Gastroesophageal sphincter (tissue), 4 donors: ENCODE measurements around the gene STARD13. TPM values are rescaled to one million over a fixed set of nuclear protein-coding genes. Genes with fewer than 3 reads are reported as not detected.

Source experiments
- ATAC-seq: fragments of 150-250 bp; one replicate; pipeline ENCODE4 v1.9.1; 2016; ENCODE audit warnings: mild to moderate bottlenecking, moderate library complexity
- H3K27ac ChIP-seq, 4 donors: fragments of 200-600 bp; sonication (generic) in 3 of 4; 1 replicate in 3 of 4; 2 replicates in 1 of 4; pipeline ENCODE4 v1.5.1; 2016 to 2019
- H3K27me3 ChIP-seq: fragments of 200-600 bp; sonication (generic); one replicate; pipeline ENCODE4 v1.5.1; 2019
- H3K36me3 ChIP-seq, 2 donors: fragments of 200-600 bp; sonication (generic); one replicate each; pipeline ENCODE4 v1.5.1; 2019; ENCODE audit warnings: control low read depth in 1 of 2
- H3K4me1 ChIP-seq, 3 donors: fragments of 200-600 bp; sonication (generic); 1 replicate in 2 of 3; 2 replicates in 1 of 3; pipeline ENCODE4 v1.5.1; 2016 to 2019; ENCODE audit warnings: control low read depth in 2 of 3
- H3K4me3 ChIP-seq, 2 donors: fragments of 200-600 bp; sonication (generic); one replicate each; pipeline ENCODE4 v1.5.1; 2019; ENCODE audit warnings: mild to moderate bottlenecking in 1 of 2, moderate library complexity in 1 of 2
- H3K9me3 ChIP-seq, 3 donors: fragments of 200-600 bp; sonication (generic); one replicate each; pipeline ENCODE4 v1.5.1; 2017 to 2019; ENCODE audit warnings: control low read depth in 2 of 3
- CTCF ChIP-seq, 4 experiments: fragments of 200-600 bp in 2 of 4; fragments of 450-650 bp in 2 of 4; sonication (generic) in 1 of 4; IDR thresholded peaks; one replicate each; pipeline ENCODE4 v1.5.1; 2017 to 2019; ENCODE audit warnings: antibody characterized with exemption in 4 of 4, mild to moderate bottlenecking in 2 of 4, moderate library complexity in 2 of 4
- EP300 ChIP-seq: sonication (generic); formaldehyde crosslinking; IDR thresholded peaks from one replicate; pipeline ENCODE4 v1.6.1; 2017; ENCODE audit warnings: antibody characterized with exemption, mild to moderate bottlenecking
- POLR2A ChIP-seq, 2 donors: fragments of 450-650 bp; IDR thresholded peaks; one replicate each; pipeline ENCODE4 v1.6.1; 2017; ENCODE audit warnings: antibody characterized with exemption in 2 of 2, mild to moderate bottlenecking in 2 of 2, moderate library complexity in 1 of 2
- POLR2AphosphoS5 ChIP-seq: sonication (generic); formaldehyde crosslinking; IDR thresholded peaks from one replicate; pipeline ENCODE4 v1.6.1; 2017; ENCODE audit warnings: antibody characterized with exemption
- WGBS, 2 donors: methylation state at CpG; one replicate each; pipeline ENCODE4 v1.1.5; 2018; ENCODE audit warnings: low coverage in 1 of 2; 5-methylcytosine and 5-hydroxymethylcytosine counted together
- total RNA-seq, 4 donors: library from RNA; depleted of rRNA; stranded (reverse); fragments of >200 nt; gene quantifications; one replicate each; pipeline ENCODE4 v1.1.0, GENCODE V29; 2016

STARD13 gene
- total RNA-seq, 4 donors from 2014 or later, result 46.2 to 63.3 (median 49.3) TPM

GRCh38 chr13:33224191-33224590, 61.4 kb downstream of the STARD13 start:
- no peak overlapping the region for H3K27ac ChIP-seq
- WGBS, 2 donors, result 100% methylated on average over 1 of the region's 1 CpG; no CpG with 5 or more reads in 1 of the 2 donors
- H3K4me1 ChIP-seq, result peaks cover 5 to 69% (median 12%) of the 10 kb centered on the region in 3 donors
- no peak overlapping the region for H3K4me3 ChIP-seq
- no peaks in the 10 kb centered on the region for H3K27me3 ChIP-seq
- no peak for ATAC-seq
- TF ChIP-seq CTCF (IDR thresholded peaks at IDR 0.05) (no peak), POLR2AphosphoS5 (no peak), POLR2A (IDR thresholded peaks at IDR 0.05) (no peak), EP300 (no peak)
- H3K36me3 ChIP-seq, result no peaks in the 10 kb centered on the region
- peaks cover 0 to 4% (median 0%) of the 10 kb centered on the region in 3 donors for H3K9me3 ChIP-seq

GRCh38 chr13:33219926-33220325, 65.6 kb downstream of the STARD13 start:
- peaks cover under 1 to 68% (median 10%) of the 10 kb centered on the region in 3 donors for H3K4me1 ChIP-seq
- WGBS, 2 donors, result 100% methylated on average over 1 of the region's 1 CpG
- no peaks in the 10 kb centered on the region for H3K36me3 ChIP-seq
- TF ChIP-seq EP300 (no peak), POLR2A (IDR thresholded peaks at IDR 0.05) (no peak), POLR2AphosphoS5 (no peak), CTCF (IDR thresholded peaks at IDR 0.05) (no peak)
- H3K4me3 ChIP-seq, result no peak overlapping the region
- no peaks in the 10 kb centered on the region for H3K27me3 ChIP-seq
- no peak overlapping the region for H3K27ac ChIP-seq
- no peak for ATAC-seq
- peaks cover 0 to 4% (median 0%) of the 10 kb centered on the region in 3 donors for H3K9me3 ChIP-seq

DNA sequence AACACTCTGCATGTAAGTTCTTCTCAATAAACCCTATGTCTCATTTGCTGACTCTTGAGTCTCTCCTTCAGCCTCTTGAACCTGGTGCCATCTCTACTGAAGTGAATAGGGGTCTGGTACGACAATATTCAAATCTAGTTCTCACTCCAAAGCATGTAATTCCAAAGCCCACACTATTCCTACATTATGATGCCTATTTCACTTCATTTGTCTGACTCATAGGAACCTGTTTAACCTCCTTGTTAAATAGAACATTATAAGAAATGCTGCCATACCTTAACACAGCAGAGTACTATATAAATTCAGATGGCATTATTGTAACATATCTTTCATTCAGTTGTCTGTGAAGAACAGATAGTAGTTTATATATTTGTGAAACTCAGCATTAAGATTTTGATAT, 67.1 kb downstream of the STARD13 start:
- 75 to 94% methylated on average over 1 of the region's 1 CpG for WGBS, 2 donors
- no peak for ATAC-seq
- no peaks in the 10 kb centered on the region for H3K9me3 ChIP-seq
- peak overlapping the region in 2 of 4 donors; percentile 12 to 14 for H3K27ac ChIP-seq
- TF ChIP-seq POLR2A (IDR thresholded peaks at IDR 0.05) (no peak), EP300 (no peak), POLR2AphosphoS5 (no peak), CTCF (IDR thresholded peaks at IDR 0.05) (no peak)
- H3K4me3 ChIP-seq, result no peak overlapping the region
- H3K27me3 ChIP-seq, result no peaks in the 10 kb centered on the region
- H3K4me1 ChIP-seq, result peaks cover 7 to 76% (median 23%) of the 10 kb centered on the region in 3 donors
- no peaks in the 10 kb centered on the region for H3K36me3 ChIP-seq

- Histone ChIP-seq H3K4me1 (peaks cover 9 to 76% (median 24%) of the 10 kb centered on the region in 3 donors), H3K27me3 (no peaks in the 10 kb centered on the region), H3K27ac (peak overlapping the region in 1 of 4 donors; percentile 14), H3K9me3 (no peaks in the 10 kb centered on the region), H3K36me3 (no peaks in the 10 kb centered on the region), H3K4me3 (no peak overlapping the region)
- no peak for TF ChIP-seq POLR2A (IDR thresholded peaks at IDR 0.05)
- TF ChIP-seq CTCF (IDR thresholded peaks at IDR 0.05), result no peak
- no peak for TF ChIP-seq EP300
- no peak for TF ChIP-seq POLR2AphosphoS5
- no peak for ATAC-seq
- 62 to 83% methylated on average over 4 of the region's 4 CpGs for WGBS, 2 donors
Observed at GRCh38 chr13:33218020-33218419, 67.5 kb downstream of the STARD13 start.

DNA sequence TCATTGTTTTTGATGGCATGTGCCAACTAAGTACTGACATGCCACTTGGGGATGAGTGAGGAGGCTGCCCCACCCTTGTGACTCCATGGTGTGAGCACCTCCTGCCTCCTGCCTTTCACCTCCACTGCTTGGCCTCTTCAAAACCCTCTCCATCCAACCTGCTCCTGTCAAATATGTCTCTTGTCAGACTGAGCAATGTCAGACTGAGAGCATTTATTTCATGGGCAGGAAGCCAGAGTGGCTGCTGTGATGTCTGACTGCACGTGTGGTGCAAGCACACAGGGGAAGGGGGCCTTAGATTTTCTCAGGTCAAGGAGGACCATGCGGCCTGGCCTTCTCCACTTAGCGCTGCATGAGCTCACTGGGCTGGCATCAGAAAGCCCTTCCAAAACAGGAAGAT, 68.3 kb downstream of the STARD13 start:
- ATAC-seq, result no peak
- Histone ChIP-seq H3K9me3 (no peaks in the 10 kb centered on the region), H3K4me3 (no peak overlapping the region), H3K27ac (no peak overlapping the region), H3K36me3 (no peaks in the 10 kb centered on the region), H3K27me3 (no peaks in the 10 kb centered on the region), H3K4me1 (peaks cover 11 to 77% (median 24%) of the 10 kb centered on the region in 3 donors)
- TF ChIP-seq POLR2AphosphoS5 (no peak), EP300 (no peak), POLR2A (IDR thresholded peaks at IDR 0.05) (no peak), CTCF (IDR thresholded peaks at IDR 0.05) (no peak)
- WGBS, 2 donors, result 68 to 100% methylated on average over 2 to 3 of the region's 3 CpGs
